ENCODE measurements around the gene DNASE1. TPM values are rescaled to one million over a fixed set of nuclear protein-coding genes. Genes with fewer than 3 reads are reported as not detected.
"Not testable (repeated sequence)": the region's sequence is repeated elsewhere in the genome, so short reads cannot be mapped to it uniquely, and the experiment has no call there.

Gene DNASE1
- polyA plus RNA-seq, 3 donors from 2014 or later: 0.60 to 9.0 (median 3.5) TPM

DNA sequence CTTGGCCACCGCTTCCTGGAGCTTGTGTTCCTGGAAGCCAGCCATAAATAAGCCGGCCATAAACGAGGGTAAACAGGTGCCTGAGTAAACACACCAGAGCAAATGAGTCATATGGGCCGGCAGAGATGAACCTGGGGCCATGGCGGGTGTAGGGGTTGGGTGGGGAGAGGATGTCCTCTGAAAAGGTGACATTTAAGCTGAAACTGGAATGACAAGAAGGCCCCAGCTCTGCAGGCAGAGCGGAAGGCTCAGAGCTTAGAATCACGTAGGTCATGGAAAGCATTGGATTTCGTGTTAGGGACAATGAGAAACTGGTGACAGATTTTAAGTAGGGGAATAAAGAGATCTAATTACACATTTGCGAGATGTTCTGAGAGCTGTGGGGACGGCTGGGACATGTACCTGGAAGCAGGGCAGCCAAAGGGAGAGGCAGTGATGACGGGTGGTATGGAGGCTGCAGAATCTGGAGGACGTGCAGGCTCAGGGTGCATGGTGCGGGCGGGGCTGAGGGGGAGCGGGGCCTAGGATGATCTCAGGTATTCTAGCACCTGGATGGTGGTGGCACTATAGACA lies 8.1 kb upstream of the DNASE1 start:
- Mint-ChIP-seq H3K27me3 (ENCODE audit: low read depth in 3 of 3) (peaks cover 0 to 3% (median 2%) of the 10 kb centered on the region in 3 donors), H3K9me3 (no peaks in the 10 kb centered on the region), H3K4me1 (no peaks in the 10 kb centered on the region), H3K36me3 (peaks cover 0 to 4% (median 4%) of the 10 kb centered on the region in 3 donors), H3K27ac (peak overlapping the region in 2 of 6 donors; percentile 19 to 40), H3K4me3 (peak overlapping the region in 1 of 5 donors; percentile 8)
- DNase-seq: no peak

- Mint-ChIP-seq H3K4me1 (peaks cover 0 to 7% of the 10 kb centered on the region in 2 donors), H3K27me3 (ENCODE audit: low read depth in 3 of 3) (peaks cover 0 to 3% (median 3%) of the 10 kb centered on the region in 3 donors), H3K36me3 (peaks cover 0 to 4% (median 4%) of the 10 kb centered on the region in 3 donors), H3K4me3 (no peak overlapping the region), H3K27ac (no peak overlapping the region), H3K9me3 (no peaks in the 10 kb centered on the region)
- no peak for DNase-seq
Observed at GRCh38 chr16:3650631-3651265, 3.7 kb upstream of the DNASE1 start.

GRCh38 chr16:3651461-3652372 lies 2.8 kb upstream of the DNASE1 start:
- Mint-ChIP-seq H3K27me3 (ENCODE audit: low read depth in 3 of 3) (peaks cover 0 to 2% (median 2%) of the 10 kb centered on the region in 3 donors), H3K36me3 (peaks cover 0 to 4% (median 4%) of the 10 kb centered on the region in 3 donors), H3K27ac (peak overlapping the region in 1 of 6 donors; percentile 17), H3K4me1 (peaks cover 0 to 7% of the 10 kb centered on the region in 2 donors), H3K4me3 (no peak overlapping the region), H3K9me3 (no peaks in the 10 kb centered on the region)
- no peak for DNase-seq

- peaks cover 0 to 7% of the 10 kb centered on the region in 2 donors for H3K4me1 Mint-ChIP-seq
- peaks cover 0 to 11% (median 4%) of the 10 kb centered on the region in 3 donors for H3K36me3 Mint-ChIP-seq
- no peaks in the 10 kb centered on the region for H3K9me3 Mint-ChIP-seq
- no peak overlapping the region for H3K27ac Mint-ChIP-seq
- no peak for DNase-seq
- H3K4me3 Mint-ChIP-seq: no peak overlapping the region
- peaks cover 0 to 2% (median 2%) of the 10 kb centered on the region in 3 donors for H3K27me3 Mint-ChIP-seq (ENCODE audit: low read depth in 3 of 3)
Observed at GRCh38 chr16:3652373-3653195, 1.9 kb upstream of the DNASE1 start.

GRCh38 chr16:3655030-3655395 lies 522 bp downstream of the DNASE1 start:
- DNase-seq: no peak
- H3K4me3 Mint-ChIP-seq: no peak overlapping the region
- no peaks in the 10 kb centered on the region for H3K9me3 Mint-ChIP-seq
- peak overlapping the region in 1 of 6 donors; percentile 50 for H3K27ac Mint-ChIP-seq
- peaks cover 0 to 7% of the 10 kb centered on the region in 2 donors for H3K4me1 Mint-ChIP-seq
- H3K27me3 Mint-ChIP-seq (ENCODE audit: low read depth in 3 of 3): peaks cover 0 to 2% (median 2%) of the 10 kb centered on the region in 3 donors
- peaks cover 5 to 14% (median 5%) of the 10 kb centered on the region in 3 donors for H3K36me3 Mint-ChIP-seq

DNA sequence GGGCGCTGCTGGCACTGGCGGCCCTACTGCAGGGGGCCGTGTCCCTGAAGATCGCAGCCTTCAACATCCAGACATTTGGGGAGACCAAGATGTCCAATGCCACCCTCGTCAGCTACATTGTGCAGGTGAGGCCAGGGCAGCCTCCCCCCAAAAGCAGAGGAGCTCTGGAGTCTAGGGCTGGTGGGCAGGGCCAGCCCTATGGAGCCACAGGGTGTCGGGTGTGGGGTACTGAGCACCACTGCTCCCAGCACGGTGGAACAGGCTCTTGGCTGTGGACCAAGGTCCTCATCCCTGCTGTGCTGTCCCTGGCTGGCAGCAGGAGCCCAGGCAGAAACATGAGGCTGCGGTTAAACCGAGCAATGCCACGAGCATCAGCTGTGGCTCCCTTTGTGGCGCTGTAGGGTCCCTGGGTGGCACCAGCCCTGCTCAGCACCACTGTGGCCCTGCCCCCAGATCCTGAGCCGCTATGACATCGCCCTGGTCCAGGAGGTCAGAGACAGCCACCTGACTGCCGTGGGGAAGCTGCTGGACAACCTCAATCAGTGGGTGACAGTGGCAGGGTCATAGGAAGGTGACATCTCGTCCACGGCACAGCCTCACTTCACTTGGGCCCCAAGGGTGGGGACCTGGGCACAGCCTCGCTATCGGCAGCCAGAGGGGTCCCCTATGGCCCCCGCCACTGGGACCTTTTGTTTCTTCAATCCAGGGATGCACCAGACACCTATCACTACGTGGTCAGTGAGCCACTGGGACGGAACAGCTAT lies 1.1 kb downstream of the DNASE1 start:
- Mint-ChIP-seq H3K9me3 (no peaks in the 10 kb centered on the region), H3K4me1 (peaks cover 0 to 7% of the 10 kb centered on the region in 2 donors), H3K27me3 (ENCODE audit: low read depth in 3 of 3) (peaks cover 0 to 2% (median 1%) of the 10 kb centered on the region in 3 donors), H3K4me3 (no peak overlapping the region), H3K36me3 (peaks cover 5 to 12% (median 5%) of the 10 kb centered on the region in 3 donors), H3K27ac (no peak overlapping the region)
- DNase-seq: no peak

- H3K4me1 Mint-ChIP-seq: peaks cover 0 to 11% of the 10 kb centered on the region in 2 donors
- DNase-seq; H3K9me3 Mint-ChIP-seq; H3K27ac Mint-ChIP-seq; H3K27me3 Mint-ChIP-seq (ENCODE audit: low read depth in 3 of 3); H3K4me3 Mint-ChIP-seq: not testable (repeated sequence)
- peaks cover 5 to 16% (median 10%) of the 10 kb centered on the region in 3 donors for H3K36me3 Mint-ChIP-seq
Observed at GRCh38 chr16:3656160-3656490, 1.6 kb downstream of the DNASE1 start.

DNA sequence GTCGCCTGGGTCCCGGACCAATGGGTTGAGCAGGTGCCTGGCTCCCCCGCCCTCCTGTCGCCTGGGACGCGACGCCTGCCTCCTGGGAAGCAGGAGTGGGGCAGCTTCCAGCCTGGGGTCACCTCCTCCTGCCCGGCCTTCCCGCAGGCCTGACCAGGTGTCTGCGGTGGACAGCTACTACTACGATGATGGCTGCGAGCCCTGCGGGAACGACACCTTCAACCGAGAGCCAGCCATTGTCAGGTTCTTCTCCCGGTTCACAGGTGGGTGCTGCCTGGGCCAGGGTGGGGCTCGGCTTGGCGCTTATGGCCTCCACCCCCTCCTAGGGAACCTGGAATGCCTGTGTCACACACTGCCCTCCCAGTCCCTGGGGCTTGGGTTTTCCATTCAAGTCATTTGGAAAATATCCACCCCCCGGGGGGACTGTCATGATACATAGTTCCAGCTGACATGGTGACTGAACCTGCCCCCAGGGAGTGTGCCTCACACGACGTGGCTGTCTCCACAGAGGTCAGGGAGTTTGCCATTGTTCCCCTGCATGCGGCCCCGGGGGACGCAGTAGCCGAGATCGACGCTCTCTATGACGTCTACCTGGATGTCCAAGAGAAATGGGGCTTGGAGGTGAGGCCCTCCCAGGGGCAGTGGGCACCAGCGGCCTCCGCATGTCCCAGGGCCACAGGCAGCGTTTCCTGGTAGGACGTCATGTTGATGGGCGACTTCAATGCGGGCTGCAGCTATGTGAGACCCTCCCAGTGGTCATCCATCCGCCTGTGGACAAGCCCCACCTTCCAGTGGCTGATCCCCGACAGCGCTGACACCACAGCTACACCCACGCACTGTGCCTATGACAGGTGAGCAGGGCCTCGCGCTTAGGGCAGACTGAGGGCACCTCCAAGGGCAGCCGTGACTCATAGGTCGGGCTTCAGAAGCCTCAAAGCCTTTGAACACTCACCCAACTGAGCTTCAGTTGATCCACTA lies 2.3 kb downstream of the DNASE1 start:
- Mint-ChIP-seq H3K9me3 (no peaks in the 10 kb centered on the region), H3K36me3 (peaks cover 5 to 20% (median 12%) of the 10 kb centered on the region in 3 donors), H3K4me1 (peaks cover 0 to 14% of the 10 kb centered on the region in 2 donors), H3K27ac (no peak overlapping the region), H3K27me3 (ENCODE audit: low read depth in 3 of 3) (peaks cover 0 to 2% (median 0%) of the 10 kb centered on the region in 3 donors), H3K4me3 (no peak overlapping the region)
- no peak for DNase-seq

- no peak overlapping the region for H3K4me3 Mint-ChIP-seq
Observed at GRCh38 chr16:3659251-3659650, 4.8 kb downstream of the DNASE1 start.

DNA sequence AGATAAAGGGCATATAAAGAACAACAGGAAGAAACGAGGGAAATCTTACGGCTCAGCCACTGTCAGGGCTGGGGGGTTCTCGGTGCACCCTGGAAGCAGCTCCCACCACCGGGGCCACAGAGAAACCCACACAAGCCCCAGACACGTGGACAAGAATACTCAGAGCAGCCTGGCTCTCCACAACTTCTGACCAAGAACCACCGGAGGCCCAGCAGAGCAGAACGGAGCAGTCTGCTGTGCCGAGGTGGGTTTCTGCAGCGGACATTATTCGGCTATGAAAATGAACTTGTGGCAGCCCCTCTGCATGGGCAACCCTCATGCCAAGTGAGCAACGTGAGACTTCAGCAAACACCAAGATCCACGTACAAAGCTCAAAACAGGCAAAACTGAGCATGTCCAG lies 6.8 kb downstream of the DNASE1 start:
- Mint-ChIP-seq H3K4me1 (peaks cover 14 to 24% of the 10 kb centered on the region in 2 donors), H3K36me3 (peaks cover 5 to 20% (median 15%) of the 10 kb centered on the region in 3 donors), H3K27ac (peak overlapping the region in 2 of 6 donors; percentile 51 to 76), H3K9me3 (no peaks in the 10 kb centered on the region), H3K4me3 (no peak overlapping the region), H3K27me3 (ENCODE audit: low read depth in 3 of 3) (no peaks in the 10 kb centered on the region)
- no peak for DNase-seq

More at GRCh38 chr16:3659251-3659650, 4.8 kb downstream of the DNASE1 start:
- H3K36me3 Mint-ChIP-seq: peaks cover 5 to 20% (median 12%) of the 10 kb centered on the region in 3 donors
- peak overlapping the region in 2 of 6 donors; percentile 36 to 48 for H3K27ac Mint-ChIP-seq
- H3K27me3 Mint-ChIP-seq (ENCODE audit: low read depth in 3 of 3): peaks cover 0 to 2% (median 0%) of the 10 kb centered on the region in 3 donors
- DNase-seq: no peak
- H3K4me1 Mint-ChIP-seq: peaks cover 0 to 10% of the 10 kb centered on the region in 2 donors
- H3K9me3 Mint-ChIP-seq: no peaks in the 10 kb centered on the region

DNA sequence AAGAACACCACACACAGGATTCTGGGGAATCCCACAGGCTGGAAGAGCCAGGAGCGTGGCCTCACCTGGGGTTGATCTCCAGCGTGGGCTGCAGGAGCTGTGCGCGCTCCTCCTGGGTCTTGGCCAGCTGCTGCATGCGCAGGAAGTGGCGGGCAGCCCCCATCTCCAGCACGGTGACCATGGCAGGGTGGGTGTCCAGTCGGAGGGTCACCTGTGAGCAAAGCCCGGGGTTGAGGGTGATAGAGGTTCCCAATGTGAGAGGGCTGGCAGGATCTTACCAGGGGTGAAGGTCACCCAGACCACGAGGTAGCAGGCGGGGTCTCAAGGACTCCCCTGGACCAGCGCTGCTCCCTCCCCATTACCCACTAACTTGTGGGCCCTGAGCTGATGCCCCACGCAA lies 7.4 kb downstream of the DNASE1 start:
- DNase-seq: no peak
- no peaks in the 10 kb centered on the region for H3K9me3 Mint-ChIP-seq
- peaks cover 8 to 18% (median 15%) of the 10 kb centered on the region in 3 donors for H3K36me3 Mint-ChIP-seq
- peaks cover 16 to 30% of the 10 kb centered on the region in 2 donors for H3K4me1 Mint-ChIP-seq
- no peaks in the 10 kb centered on the region for H3K27me3 Mint-ChIP-seq (ENCODE audit: low read depth in 3 of 3)
- H3K27ac Mint-ChIP-seq: no peak overlapping the region
- H3K4me3 Mint-ChIP-seq: no peak overlapping the region

- H3K27ac Mint-ChIP-seq: no peak overlapping the region
- peaks cover 17 to 32% of the 10 kb centered on the region in 2 donors for H3K4me1 Mint-ChIP-seq
Observed at GRCh38 chr16:3662601-3663000, 8.1 kb downstream of the DNASE1 start.

More at GRCh38 chr16:3662601-3663000, 8.1 kb downstream of the DNASE1 start:
- Mint-ChIP-seq H3K27me3 (ENCODE audit: low read depth in 3 of 3) (no peaks in the 10 kb centered on the region), H3K9me3 (no peaks in the 10 kb centered on the region), H3K36me3 (peaks cover 8 to 15% (median 14%) of the 10 kb centered on the region in 3 donors), H3K4me3 (no peak overlapping the region)
- no peak for DNase-seq

All from immature natural killer cell (primary cell).